ENCODE measurements around the gene RETREG3. TPM values are rescaled to one million over a fixed set of nuclear protein-coding genes. Genes with fewer than 3 reads are reported as not detected.

Gene RETREG3
- total and polyA plus RNA-seq, 2 donors (not counting 1 experiment from before 2014, with no cell fraction given), result 44.1 to 108 TPM

- ChIA-PET CTCF (interaction anchor here (1.4 kb wide), 1 partner anchor 26 kb away, joined by 4 read pairs; no protein-coding TSS in a partner anchor), POLR2A (no interaction called here)
- H3K27me3 ChIP-seq (replicated peaks in 1 of 4; ENCODE audit: control extremely low read depth in 1 of 4, control insufficient read depth in 3 of 4, insufficient read depth in 4 of 4, low read length in 3 of 4), result no peaks in the 10 kb centered on the region
- Mint-ChIP-seq H3K4me1 (peaks cover 39% of the 10 kb centered on the region), H3K9me3 (ENCODE audit: insufficient read depth) (no peaks in the 10 kb centered on the region), H3K4me3 (no peak overlapping the region), H3K27ac (no peak overlapping the region), H3K27me3 (no peaks in the 10 kb centered on the region)
- 92% methylated on average over 2 of the region's 3 CpGs for WGBS (ENCODE audit: insufficient coverage)
- no peak overlapping the region for H3K9ac ChIP-seq (ENCODE audit: low read length)
- peaks cover 9% of the 10 kb centered on the region for H4K20me1 ChIP-seq (ENCODE audit: control insufficient read depth, insufficient read depth, low read length, poor library complexity, severe bottlenecking)
- ATAC-seq (ENCODE audit: low read depth) (no peak), DNase-seq (no peak)
- H3K4me1 ChIP-seq (ENCODE audit: control insufficient read depth in 2 of 2, insufficient read depth in 2 of 2, low read length in 2 of 2), result peaks cover 12 to 30% of the 10 kb centered on the region in 2 donors
- H3K36me3 ChIP-seq (replicated peaks in 1 of 2; ENCODE audit: control extremely low read depth in 1 of 2, control insufficient read depth in 1 of 2, extremely low read depth in 1 of 2, insufficient read depth in 2 of 2, low read length in 1 of 2), result peaks cover 7 to 47% of the 10 kb centered on the region in 2 experiments
- H3K4me2 ChIP-seq (replicated peaks; ENCODE audit: low read depth, low read length, poor library complexity, severe bottlenecking), result no peak overlapping the region
- intact Hi-C loops (cut with micrococcal nuclease), result loop anchor here (10.0 kb wide), 1 partner anchor 420 kb away; the partner anchor contains the start of gene RPL27
- no peak overlapping the region for H3K4me3 ChIP-seq (ENCODE audit: control extremely low read depth in 1 of 5, extremely low read depth in 1 of 5, insufficient read depth in 1 of 5, low read depth in 2 of 5, low read length in 4 of 5)
- H3K79me2 ChIP-seq (ENCODE audit: control insufficient read depth, insufficient read depth, low read length), result peaks cover 8% of the 10 kb centered on the region
- no peak for TF ChIP-seq EZH2 (IDR thresholded peaks at IDR 0.05; ENCODE audit: borderline replicate concordance, insufficient read depth, low read depth, low read length, poor library complexity, severe bottlenecking)
- no peak for TF ChIP-seq CTCF (IDR thresholded peaks at IDR 0.05)
- no peak overlapping the region for H2AFZ ChIP-seq (ENCODE audit: insufficient read depth, low read depth, low read length, poor library complexity, severe bottlenecking)
- H3K27ac ChIP-seq (ENCODE audit: low read length in 2 of 2), result no peak overlapping the region
- no peaks in the 10 kb centered on the region for H3K9me3 ChIP-seq (ENCODE audit: control extremely low read depth in 1 of 3, control insufficient read depth in 2 of 3, insufficient read depth in 1 of 3, low read length in 2 of 3)
Measured at GRCh38 chr17:42574463-42574862, 34.7 kb downstream of the RETREG3 start.

GRCh38 chr17:42573095-42573494 is 36.1 kb downstream of the RETREG3 start:
- no peak for TF ChIP-seq EZH2 (IDR thresholded peaks at IDR 0.05; ENCODE audit: borderline replicate concordance, insufficient read depth, low read depth, low read length, poor library complexity, severe bottlenecking)
- no peak for TF ChIP-seq CTCF (IDR thresholded peaks at IDR 0.05)
- no peak overlapping the region for H3K27ac Mint-ChIP-seq
- H4K20me1 ChIP-seq (ENCODE audit: control insufficient read depth, insufficient read depth, low read length, poor library complexity, severe bottlenecking), result peaks cover 13% of the 10 kb centered on the region
- POLR2A ChIA-PET, result interaction anchor here (0.5 kb wide), 1 partner anchor 9 kb away, joined by 5 read pairs; no protein-coding TSS in a partner anchor
- H3K4me1 Mint-ChIP-seq, result peaks cover 30% of the 10 kb centered on the region
- H3K27me3 ChIP-seq (replicated peaks in 1 of 4; ENCODE audit: control extremely low read depth in 1 of 4, control insufficient read depth in 3 of 4, insufficient read depth in 4 of 4, low read length in 3 of 4), result no peaks in the 10 kb centered on the region
- peaks cover 7 to 52% of the 10 kb centered on the region in 2 experiments for H3K36me3 ChIP-seq (replicated peaks in 1 of 2; ENCODE audit: control extremely low read depth in 1 of 2, control insufficient read depth in 1 of 2, extremely low read depth in 1 of 2, insufficient read depth in 2 of 2, low read length in 1 of 2)
- H3K4me1 ChIP-seq (ENCODE audit: control insufficient read depth in 2 of 2, insufficient read depth in 2 of 2, low read length in 2 of 2), result peaks cover 6 to 26% of the 10 kb centered on the region in 2 donors
- H3K9ac ChIP-seq (ENCODE audit: low read length), result no peak overlapping the region
- ATAC-seq (ENCODE audit: low read depth), result no peak
- intact Hi-C loops (cut with micrococcal nuclease), result loop anchor here (10.0 kb wide), 1 partner anchor 422 kb away; the partner anchor contains the start of gene RPL27
- H3K27me3 Mint-ChIP-seq, result no peaks in the 10 kb centered on the region
- H2AFZ ChIP-seq (ENCODE audit: insufficient read depth, low read depth, low read length, poor library complexity, severe bottlenecking), result no peak overlapping the region
- H3K4me2 ChIP-seq (replicated peaks; ENCODE audit: low read depth, low read length, poor library complexity, severe bottlenecking), result no peak overlapping the region
- no peak overlapping the region for H3K4me3 ChIP-seq (ENCODE audit: control extremely low read depth in 1 of 5, extremely low read depth in 1 of 5, insufficient read depth in 1 of 5, low read depth in 2 of 5, low read length in 4 of 5)
- CTCF ChIA-PET, result no interaction called here
- H3K27ac ChIP-seq (ENCODE audit: low read length in 2 of 2), result no peak overlapping the region
- H3K4me3 Mint-ChIP-seq, result no peak overlapping the region
- no peak for DNase-seq
- peaks cover 9% of the 10 kb centered on the region for H3K79me2 ChIP-seq (ENCODE audit: control insufficient read depth, insufficient read depth, low read length)
- WGBS (ENCODE audit: insufficient coverage), result 92% methylated on average over 4 of the region's 4 CpGs
- H3K9me3 Mint-ChIP-seq (ENCODE audit: insufficient read depth), result no peaks in the 10 kb centered on the region
- H3K9me3 ChIP-seq (ENCODE audit: control extremely low read depth in 1 of 3, control insufficient read depth in 2 of 3, insufficient read depth in 1 of 3, low read length in 2 of 3), result no peaks in the 10 kb centered on the region

Data from B cell (primary cell).